T-helper 17 cell (primary cell): ENCODE results near the gene TMA7. TPM values are rescaled to one million over a fixed set of nuclear protein-coding genes. Genes with fewer than 3 reads are reported as not detected.

ENCODE experiments used
- ATAC-seq: fragments of 150-1000 bp; cut with Tn5 transposase; 2 replicates; pipeline ENCODE4 v1.10.0; 2021; ENCODE audit warnings: mild to moderate bottlenecking, moderate library complexity
- DNase-seq, 3 donors: peaks; one replicate each; pipeline versions ENCODE4 v3.0.0 to v3.0.0-alpha.2; 2020 to 2021
- H3K9me3 ChIP-seq: one replicate; pipeline ENCODE4 v1.7.0; 2013; ENCODE audit warnings: low read length, mild to moderate bottlenecking; ENCODE audit not compliant: control insufficient read depth, poor library complexity, severe bottlenecking
- H3K27ac Mint-ChIP-seq: one replicate; pipeline ENCODE4 v1.8.0; 2022; ENCODE audit warnings: mild to moderate bottlenecking, moderate library complexity, mixed read lengths
- H3K27me3 Mint-ChIP-seq: one replicate; pipeline ENCODE4 v1.8.0; 2022; ENCODE audit warnings: mixed read lengths
- H3K36me3 Mint-ChIP-seq: one replicate; pipeline ENCODE4 v1.8.0; 2022; ENCODE audit warnings: low read depth, mixed read lengths
- H3K4me1 Mint-ChIP-seq: one replicate; pipeline ENCODE4 v1.8.0; 2022; ENCODE audit warnings: mild to moderate bottlenecking, mixed read lengths
- H3K4me3 Mint-ChIP-seq: one replicate; pipeline ENCODE4 v1.8.0; 2022; ENCODE audit warnings: mild to moderate bottlenecking, moderate library complexity, mixed read lengths
- total RNA-seq, 4 donors: library from RNA in 2 of 4; stranded (reverse) in 2 of 4; gene quantifications; one replicate each; pipeline ENCODE4 v1.2.3 and lab custom pipeline; 2022 to 2026

TMA7 gene
- total RNA-seq, 2 donors from 2014 or later = 226 to 233 TPM

DNA sequence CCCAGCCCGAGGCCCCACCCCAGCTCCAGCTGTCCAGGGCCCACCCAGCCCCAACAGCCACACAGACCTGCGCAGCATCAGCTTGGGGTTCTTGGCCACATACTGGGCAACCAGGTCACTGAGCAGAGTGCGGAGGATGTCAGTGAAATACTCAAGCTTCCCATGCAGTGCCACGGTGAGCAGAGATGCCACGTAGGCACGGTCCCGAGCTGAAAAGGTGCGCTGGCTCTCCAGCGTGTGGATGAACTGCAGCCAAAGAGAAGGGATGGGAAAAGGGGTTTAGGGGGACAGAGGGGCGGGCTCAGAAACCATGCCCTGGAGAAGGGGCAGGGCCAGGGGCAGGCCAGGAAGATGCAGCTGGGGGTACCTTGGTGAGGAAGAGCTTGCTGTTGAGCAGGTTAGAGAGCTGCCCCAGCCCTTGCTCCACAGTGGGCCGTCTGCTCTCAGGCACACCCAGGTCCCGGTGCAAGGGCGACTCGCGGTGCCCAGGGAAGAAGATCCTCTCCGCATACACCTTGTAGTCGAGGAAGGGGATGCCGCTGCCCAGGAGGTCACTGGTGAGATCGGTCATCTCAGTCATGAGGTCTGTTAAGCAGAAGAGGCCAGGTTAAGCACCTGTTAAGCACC lies 27.6 kb upstream of the TMA7 start:
- peak in 1 of 3 donors; percentile 2 for DNase-seq
- no peaks in the 10 kb centered on the region for H3K27me3 Mint-ChIP-seq
- no peaks in the 10 kb centered on the region for H3K36me3 Mint-ChIP-seq
- H3K27ac Mint-ChIP-seq = no peak overlapping the region
- no peaks in the 10 kb centered on the region for H3K9me3 ChIP-seq
- no peaks in the 10 kb centered on the region for H3K4me1 Mint-ChIP-seq
- no peak for ATAC-seq
- H3K4me3 Mint-ChIP-seq = no peak overlapping the region

DNA sequence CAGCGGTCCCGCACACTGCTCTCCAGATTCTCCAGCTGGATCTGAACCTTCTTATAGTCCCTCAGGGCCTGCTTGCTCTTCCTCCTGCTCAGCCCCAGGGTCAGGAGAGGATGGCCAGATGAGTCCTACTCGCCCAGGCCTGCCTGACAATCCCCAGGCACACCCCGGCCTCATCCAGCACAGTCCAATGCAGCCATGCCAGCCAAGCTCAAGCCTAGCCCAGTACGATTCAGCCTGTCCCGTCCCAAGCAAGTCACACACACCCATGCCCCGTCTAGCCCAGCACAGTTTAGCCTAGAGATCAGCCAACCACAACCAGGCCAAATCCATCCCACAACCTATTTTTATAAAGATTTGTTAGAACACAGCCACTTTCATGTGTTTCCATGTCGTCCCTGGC lies 27.0 kb upstream of the TMA7 start:
- ATAC-seq (no peak), DNase-seq (no peak)
- no peaks in the 10 kb centered on the region for H3K9me3 ChIP-seq
- Mint-ChIP-seq H3K4me1 (no peaks in the 10 kb centered on the region), H3K27ac (peak overlapping the region; percentile 11), H3K36me3 (no peaks in the 10 kb centered on the region), H3K4me3 (no peak overlapping the region), H3K27me3 (no peaks in the 10 kb centered on the region)

DNA sequence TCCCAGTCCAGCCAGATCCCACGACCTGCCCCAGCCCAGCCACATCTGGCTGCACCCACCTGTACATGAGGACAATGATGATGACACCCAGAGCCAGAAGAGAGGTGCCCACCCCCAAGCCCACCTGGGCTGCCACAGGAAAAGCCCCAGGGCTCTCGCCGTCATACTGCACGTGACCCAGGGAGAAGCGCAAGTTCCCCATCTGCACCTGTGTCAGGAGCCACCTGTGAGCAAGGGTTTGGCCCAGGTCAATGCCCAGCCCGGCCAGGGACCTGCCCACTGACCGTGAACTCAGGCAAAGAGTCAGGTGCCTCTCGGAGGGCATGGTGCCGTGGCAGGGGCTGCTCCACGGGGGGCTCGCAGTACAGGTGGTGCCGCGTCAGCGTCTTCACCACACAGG lies 26.4 kb upstream of the TMA7 start:
- Mint-ChIP-seq H3K36me3 (no peaks in the 10 kb centered on the region), H3K4me3 (no peak overlapping the region), H3K27me3 (no peaks in the 10 kb centered on the region), H3K27ac (peak overlapping the region; percentile 11), H3K4me1 (no peaks in the 10 kb centered on the region)
- DNase-seq (no peak), ATAC-seq (no peak)
- H3K9me3 ChIP-seq = no peaks in the 10 kb centered on the region

DNA sequence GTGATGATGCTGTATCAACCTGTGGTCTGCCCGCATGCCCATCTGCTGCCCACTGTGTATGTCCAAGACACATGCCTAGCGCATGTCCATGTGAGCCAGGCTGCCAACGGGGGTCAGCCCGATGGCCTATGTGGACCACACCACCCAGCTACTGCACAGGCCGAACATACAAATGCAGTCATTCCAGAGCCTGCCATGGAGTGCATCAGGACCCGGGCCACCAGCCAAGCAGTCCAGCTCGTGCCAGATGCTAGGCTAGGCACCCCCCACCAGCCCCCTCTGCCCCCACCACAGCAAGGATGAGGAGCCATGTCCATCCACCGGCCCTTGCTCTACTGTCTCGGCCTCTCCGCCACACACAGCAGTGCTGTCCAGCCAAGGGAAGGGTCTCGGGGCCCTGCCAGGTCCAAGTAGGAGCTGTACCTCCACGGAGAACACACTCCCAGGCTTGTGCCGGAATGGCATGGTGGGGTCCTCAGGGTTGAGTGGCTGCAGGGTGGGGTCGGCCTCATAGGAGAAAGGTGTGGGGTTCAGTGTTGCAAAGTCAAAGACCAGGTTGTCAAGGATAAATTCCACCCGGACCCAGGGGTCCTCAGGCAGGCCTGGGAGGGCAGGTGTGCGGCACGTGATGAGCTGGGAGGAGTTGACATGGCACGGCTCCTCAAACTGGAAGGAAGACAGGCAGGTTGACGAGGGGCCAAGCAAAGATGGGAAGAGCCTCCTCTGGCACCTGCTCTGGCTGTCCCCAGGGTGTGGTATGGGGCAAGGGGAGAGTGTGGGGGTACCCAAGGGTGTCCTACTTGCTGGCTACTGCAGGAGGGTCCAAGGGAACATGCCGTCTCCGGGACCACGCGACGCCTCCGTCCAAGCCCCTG lies 25.4 kb upstream of the TMA7 start:
- ATAC-seq = no peak
- Mint-ChIP-seq H3K27me3 (no peaks in the 10 kb centered on the region), H3K4me3 (no peak overlapping the region), H3K36me3 (no peaks in the 10 kb centered on the region), H3K4me1 (no peaks in the 10 kb centered on the region), H3K27ac (no peak overlapping the region)
- no peak for DNase-seq
- no peaks in the 10 kb centered on the region for H3K9me3 ChIP-seq

DNA sequence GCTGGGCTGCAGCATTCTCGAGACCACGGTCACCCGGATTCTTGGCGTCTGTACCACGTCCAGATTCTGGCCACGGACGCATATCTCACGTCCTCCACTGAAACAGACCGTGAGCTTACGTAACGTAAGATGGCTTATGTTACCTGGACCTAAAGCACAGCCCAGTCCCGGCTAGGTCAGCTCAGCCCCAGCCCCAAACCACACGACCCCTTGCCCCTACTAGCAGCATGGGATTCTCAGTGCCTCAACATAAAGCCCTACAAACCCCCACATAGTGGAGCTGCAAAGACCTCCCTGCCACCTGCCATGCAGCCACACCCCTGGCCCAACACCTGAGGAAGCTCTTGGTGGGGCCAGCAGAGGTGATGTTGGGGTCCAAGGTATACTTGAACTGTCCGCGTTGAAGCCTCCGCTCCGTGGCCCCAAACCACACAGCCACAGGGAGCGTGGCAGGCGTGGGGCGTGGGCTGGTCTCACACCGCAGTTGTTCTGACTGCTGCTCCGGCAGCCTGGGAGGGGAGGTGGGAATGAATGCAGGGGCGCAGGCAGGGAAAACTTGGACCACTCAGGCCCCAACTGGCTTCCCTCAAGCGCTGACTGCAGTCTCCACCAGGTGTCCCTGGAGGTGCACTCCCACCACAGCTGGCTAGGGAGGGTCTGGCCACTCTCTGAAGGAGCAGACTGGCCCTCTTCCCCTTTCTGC lies 24.7 kb upstream of the TMA7 start:
- no peak overlapping the region for H3K4me3 Mint-ChIP-seq

DNA sequence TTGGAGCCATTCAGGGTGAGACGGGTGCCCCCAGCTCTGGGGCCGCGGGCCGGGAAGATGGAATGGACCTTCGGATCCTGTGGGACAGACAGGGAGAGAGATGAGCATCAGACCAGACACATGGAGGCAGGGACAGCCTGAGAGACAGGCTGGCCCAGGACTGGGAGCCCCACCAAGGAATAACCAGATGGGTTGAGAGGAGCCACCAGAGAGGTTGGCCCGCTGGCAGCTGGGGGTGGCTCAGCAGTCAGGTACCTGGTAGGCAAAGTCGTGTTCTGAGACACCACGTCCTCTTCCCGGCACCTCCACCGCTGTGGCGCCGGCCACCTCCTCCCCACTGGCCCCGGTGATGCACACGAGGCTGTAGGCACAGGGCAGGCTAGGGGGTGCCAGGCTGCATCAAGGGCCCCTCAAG lies 24.0 kb upstream of the TMA7 start:
- no peaks in the 10 kb centered on the region for H3K36me3 Mint-ChIP-seq
- no peak overlapping the region for H3K27ac Mint-ChIP-seq
- DNase-seq = no peak
- no peaks in the 10 kb centered on the region for H3K27me3 Mint-ChIP-seq
- no peaks in the 10 kb centered on the region for H3K9me3 ChIP-seq
- H3K4me3 Mint-ChIP-seq = no peak overlapping the region
- peaks cover 2% of the 10 kb centered on the region for H3K4me1 Mint-ChIP-seq
- no peak for ATAC-seq

More for the DNA sequence above, 24.7 kb upstream of the TMA7 start:
- Mint-ChIP-seq H3K36me3 (no peaks in the 10 kb centered on the region), H3K27me3 (no peaks in the 10 kb centered on the region), H3K4me1 (no peaks in the 10 kb centered on the region), H3K27ac (no peak overlapping the region)
- DNase-seq (no peak), ATAC-seq (no peak)
- no peaks in the 10 kb centered on the region for H3K9me3 ChIP-seq

DNA sequence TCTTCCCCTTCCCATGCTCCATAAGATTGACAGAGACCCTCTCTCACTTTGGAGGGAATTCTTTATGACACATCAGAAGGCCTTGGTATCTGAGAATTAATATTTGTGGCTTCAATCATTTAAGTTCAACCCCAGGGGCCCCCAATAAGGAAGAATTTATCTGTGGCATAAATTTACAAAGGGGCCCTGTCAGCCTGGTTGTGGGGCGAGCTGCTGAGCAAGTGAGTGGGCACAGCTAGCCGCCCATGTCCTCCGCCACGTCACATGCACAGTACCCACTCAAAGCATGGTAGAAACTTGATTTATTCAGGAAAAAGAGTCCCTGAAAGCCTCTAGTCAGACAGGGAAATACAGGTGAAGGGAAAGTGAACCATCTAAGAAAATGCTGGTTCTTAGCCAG lies 23.5 kb upstream of the TMA7 start:
- no peaks in the 10 kb centered on the region for H3K9me3 ChIP-seq
- no peaks in the 10 kb centered on the region for H3K27me3 Mint-ChIP-seq
- no peak overlapping the region for H3K27ac Mint-ChIP-seq
- no peak for ATAC-seq
- no peak overlapping the region for H3K4me3 Mint-ChIP-seq
- no peaks in the 10 kb centered on the region for H3K36me3 Mint-ChIP-seq
- DNase-seq = no peak
- peaks cover 3% of the 10 kb centered on the region for H3K4me1 Mint-ChIP-seq

DNA sequence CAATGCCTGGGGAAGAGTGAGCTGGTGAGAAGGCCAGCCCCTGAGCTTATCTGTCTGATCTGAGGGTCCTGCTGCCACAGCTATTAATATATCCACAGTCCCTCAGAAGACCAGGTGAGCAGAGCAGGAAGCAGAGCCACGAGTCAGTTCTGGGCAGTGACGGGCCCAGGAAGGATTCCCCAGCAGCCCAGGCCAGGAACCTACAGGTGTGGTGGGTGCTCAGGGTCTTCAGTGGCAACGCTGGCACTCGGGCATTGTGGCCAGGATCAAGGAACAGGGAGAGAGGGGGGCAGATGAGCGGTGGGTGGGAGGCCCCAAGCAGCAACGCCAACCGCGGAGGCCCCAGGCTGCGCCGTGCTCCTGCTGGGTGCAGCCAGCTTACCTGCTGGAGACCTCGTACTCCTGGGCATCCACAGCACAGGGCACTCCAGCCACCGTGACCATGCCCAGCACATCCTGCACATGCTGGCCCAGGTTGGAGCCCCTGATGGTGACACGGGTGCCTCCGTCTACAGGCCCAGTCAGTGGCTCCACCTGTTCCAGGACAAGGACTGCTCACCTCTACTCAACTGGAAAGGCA lies 22.4 kb upstream of the TMA7 start:
- Mint-ChIP-seq H3K27ac (no peak overlapping the region), H3K27me3 (no peaks in the 10 kb centered on the region), H3K4me1 (peaks cover 7% of the 10 kb centered on the region), H3K4me3 (no peak overlapping the region), H3K36me3 (no peaks in the 10 kb centered on the region)
- DNase-seq = no peak
- no peaks in the 10 kb centered on the region for H3K9me3 ChIP-seq
- ATAC-seq = no peak

DNA sequence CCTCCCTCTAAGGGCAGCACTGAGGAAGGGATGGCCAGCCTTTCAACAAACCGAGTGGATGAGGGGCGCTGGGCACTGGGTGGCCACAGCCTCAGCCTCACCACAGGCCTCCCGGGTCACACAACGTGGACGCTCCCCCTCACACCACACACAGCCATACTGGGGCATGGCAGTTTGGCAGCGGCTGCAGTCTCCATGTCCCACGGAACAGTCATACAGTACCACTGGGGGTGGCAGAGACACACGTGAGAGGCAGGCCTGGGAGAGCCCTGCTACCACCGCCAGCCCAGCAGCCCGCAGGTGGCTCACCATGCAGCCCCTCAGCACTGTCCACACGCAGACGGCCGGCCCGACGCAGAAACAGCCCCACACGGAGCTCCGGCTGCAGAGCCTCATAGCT lies 21.9 kb upstream of the TMA7 start:
- Mint-ChIP-seq H3K27me3 (no peaks in the 10 kb centered on the region), H3K4me1 (peaks cover 10% of the 10 kb centered on the region), H3K27ac (no peak overlapping the region), H3K4me3 (no peak overlapping the region), H3K36me3 (no peaks in the 10 kb centered on the region)
- no peak for DNase-seq
- no peaks in the 10 kb centered on the region for H3K9me3 ChIP-seq
- no peak for ATAC-seq

DNA sequence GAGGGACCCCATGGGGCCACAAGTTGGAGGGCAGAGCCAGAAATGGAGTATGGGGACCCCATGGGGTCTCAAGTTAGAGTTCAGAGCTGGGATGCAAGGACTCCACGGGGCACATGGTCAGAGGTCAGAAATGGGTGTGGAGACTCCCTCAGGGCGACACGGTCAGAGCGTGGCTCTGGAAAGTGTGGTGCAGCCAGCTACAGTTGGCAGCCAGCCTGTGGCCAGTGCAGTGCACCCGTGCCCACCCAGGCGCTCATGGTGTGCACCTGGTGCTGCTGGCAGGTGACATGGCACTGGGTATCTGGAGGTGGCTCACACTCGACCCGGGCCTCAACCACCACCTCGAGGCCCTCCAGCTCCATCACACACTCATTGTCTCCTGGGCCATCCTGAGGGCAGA lies 21.4 kb upstream of the TMA7 start:
- Mint-ChIP-seq H3K36me3 (no peaks in the 10 kb centered on the region), H3K4me3 (no peak overlapping the region), H3K27ac (no peak overlapping the region), H3K4me1 (peaks cover 11% of the 10 kb centered on the region), H3K27me3 (no peaks in the 10 kb centered on the region)
- ATAC-seq = no peak
- no peaks in the 10 kb centered on the region for H3K9me3 ChIP-seq
- DNase-seq = no peak

DNA sequence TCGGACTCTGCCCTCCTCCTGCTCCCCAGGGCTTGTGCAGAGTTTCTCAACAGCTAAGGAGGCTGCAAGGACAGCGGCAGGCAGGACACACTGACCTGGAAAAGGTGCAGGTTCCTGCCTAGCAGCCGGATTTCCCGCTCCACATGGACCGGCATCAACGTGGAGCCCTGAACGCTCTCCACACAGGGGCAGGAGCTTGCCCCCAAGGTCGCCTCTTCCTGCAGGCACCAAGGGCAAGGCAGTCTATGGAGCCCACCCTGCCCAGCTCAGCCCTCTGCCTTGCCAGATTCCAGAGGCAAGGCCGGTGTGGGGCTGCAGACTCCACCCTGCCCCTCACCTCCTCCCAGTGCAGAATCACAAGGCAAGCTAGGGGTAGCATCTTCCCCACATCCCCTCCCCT lies 20.9 kb upstream of the TMA7 start:
- H3K27ac Mint-ChIP-seq = no peak overlapping the region
- ATAC-seq (no peak), DNase-seq (no peak)
- H3K4me3 Mint-ChIP-seq = no peak overlapping the region
- no peaks in the 10 kb centered on the region for H3K9me3 ChIP-seq
- H3K36me3 Mint-ChIP-seq = no peaks in the 10 kb centered on the region
- H3K27me3 Mint-ChIP-seq = no peaks in the 10 kb centered on the region
- H3K4me1 Mint-ChIP-seq = peaks cover 11% of the 10 kb centered on the region

DNA sequence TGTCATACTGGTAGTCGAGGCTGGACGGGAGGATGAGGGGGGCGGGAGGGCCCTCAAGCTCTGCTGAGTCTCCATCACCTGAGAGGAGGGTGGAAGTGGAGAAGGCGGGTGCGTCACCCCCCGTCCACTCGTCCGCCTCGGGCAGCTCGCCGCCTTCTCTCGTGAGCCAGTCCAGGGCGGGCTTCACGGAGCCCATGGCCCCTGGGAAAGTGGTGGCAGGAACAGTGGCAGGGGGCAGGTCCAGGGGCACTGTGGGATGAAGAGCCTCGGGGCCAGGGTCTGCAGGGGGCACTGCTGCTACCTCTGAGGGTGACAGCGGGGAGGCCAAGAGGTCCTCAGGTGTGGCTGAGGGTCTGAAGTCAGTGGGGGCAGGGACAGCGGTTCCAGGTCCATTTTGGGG lies 20.5 kb upstream of the TMA7 start:
- H3K4me1 Mint-ChIP-seq = peaks cover 11% of the 10 kb centered on the region
- H3K27ac Mint-ChIP-seq = no peak overlapping the region
- no peak overlapping the region for H3K4me3 Mint-ChIP-seq
- no peaks in the 10 kb centered on the region for H3K27me3 Mint-ChIP-seq
- no peak for DNase-seq
- no peaks in the 10 kb centered on the region for H3K9me3 ChIP-seq
- no peaks in the 10 kb centered on the region for H3K36me3 Mint-ChIP-seq
- no peak for ATAC-seq

DNA sequence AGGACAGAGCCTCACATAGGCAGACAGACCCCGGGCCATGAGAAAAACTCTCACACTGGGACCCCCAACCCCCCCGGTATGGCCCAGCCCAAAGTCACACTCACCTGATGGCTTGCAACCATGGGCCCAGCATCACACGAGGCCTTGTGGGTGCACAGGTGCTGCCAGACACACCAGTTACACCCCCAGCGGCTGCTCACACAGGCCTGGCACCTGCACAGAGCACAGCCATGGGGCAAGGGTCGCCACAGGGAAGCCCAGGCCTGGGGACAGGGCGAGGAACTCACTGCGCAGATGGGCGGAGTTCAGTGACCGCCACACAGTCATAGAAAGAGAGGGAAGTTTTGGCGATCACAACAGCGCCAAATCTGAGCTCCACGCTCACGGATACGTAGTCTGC lies 19.5 kb upstream of the TMA7 start:
- Mint-ChIP-seq H3K4me3 (no peak overlapping the region), H3K36me3 (no peaks in the 10 kb centered on the region), H3K27ac (no peak overlapping the region), H3K27me3 (no peaks in the 10 kb centered on the region), H3K4me1 (peaks cover 11% of the 10 kb centered on the region)
- ATAC-seq (no peak), DNase-seq (no peak)
- no peaks in the 10 kb centered on the region for H3K9me3 ChIP-seq
